Hematopoietic multipotent progenitor cell treated with erythropoietin and hydrocortisone succinate and interleukin-3 and kit ligand, for 15 days (in vitro differentiated cells): ENCODE measurements around the gene UBE2C.
A peak's percentile ranks its signal among the peaks of the same experiment; 100 is the strongest.

Source experiments
- DNase-seq: peaks from one replicate; pipeline ENCODE4 v3.0.0-alpha.2; 2015; ENCODE audit warnings: low spot score

The UBE2C gene

GRCh38 chr20:45833030-45833882, 20.8 kb downstream of the UBE2C start, which contains the start of gene SNX21:
Gene SNX21, plus strand, starts transcription at chr20:45833799. Its CDS starts 121 bp downstream, at chr20:45833920.
- DNase-seq: no peak

- DNase-seq: no peak
These were observed 21.7 kb downstream of the UBE2C start for GRCh38 chr20:45833883-45834796.

DNA sequence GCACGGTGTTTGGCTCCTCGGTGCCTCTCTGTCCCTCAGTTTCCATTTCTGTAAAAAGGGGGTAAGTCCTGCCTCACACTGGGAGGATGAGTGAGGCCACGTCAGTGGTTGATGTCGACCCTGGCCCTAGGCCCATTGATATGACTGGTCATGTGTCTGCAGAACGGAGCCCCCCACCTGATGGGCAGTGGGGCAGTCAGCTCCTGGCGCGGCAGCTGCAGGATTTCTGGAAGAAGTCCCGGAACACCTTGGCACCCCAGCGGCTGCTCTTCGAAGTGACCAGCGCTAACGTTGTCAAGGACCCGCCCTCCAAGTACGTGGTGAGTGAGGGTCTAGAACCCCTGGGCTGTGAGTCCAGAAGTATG, 22.3 kb downstream of the UBE2C start:
- DNase-seq: no peak

- DNase-seq: no peak
These were observed 22.9 kb downstream of the UBE2C start for GRCh38 chr20:45835329-45835765.

- DNase-seq: peak; percentile 72
These were observed 23.4 kb downstream of the UBE2C start for GRCh38 chr20:45835825-45836224.

DNA sequence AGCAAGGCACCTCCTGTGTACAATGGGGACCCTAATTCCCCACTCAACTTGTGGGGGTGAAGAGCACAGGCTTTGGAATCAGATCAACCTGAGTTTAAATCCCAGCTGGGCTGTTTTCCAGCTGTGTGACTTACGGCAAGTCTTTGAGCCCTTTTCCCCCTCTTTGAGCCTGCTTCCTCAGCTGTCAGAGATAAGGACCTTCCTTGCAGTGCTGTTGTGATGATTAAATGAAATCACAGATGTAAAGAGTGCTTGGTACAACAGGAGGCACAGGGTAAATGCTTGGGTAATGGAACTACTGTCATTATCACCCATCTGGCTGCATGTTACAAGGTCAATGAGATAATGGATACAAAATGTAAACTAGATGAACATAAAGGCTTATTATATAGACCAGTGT, 24.4 kb downstream of the UBE2C start:
- DNase-seq: peak; percentile 28

DNA sequence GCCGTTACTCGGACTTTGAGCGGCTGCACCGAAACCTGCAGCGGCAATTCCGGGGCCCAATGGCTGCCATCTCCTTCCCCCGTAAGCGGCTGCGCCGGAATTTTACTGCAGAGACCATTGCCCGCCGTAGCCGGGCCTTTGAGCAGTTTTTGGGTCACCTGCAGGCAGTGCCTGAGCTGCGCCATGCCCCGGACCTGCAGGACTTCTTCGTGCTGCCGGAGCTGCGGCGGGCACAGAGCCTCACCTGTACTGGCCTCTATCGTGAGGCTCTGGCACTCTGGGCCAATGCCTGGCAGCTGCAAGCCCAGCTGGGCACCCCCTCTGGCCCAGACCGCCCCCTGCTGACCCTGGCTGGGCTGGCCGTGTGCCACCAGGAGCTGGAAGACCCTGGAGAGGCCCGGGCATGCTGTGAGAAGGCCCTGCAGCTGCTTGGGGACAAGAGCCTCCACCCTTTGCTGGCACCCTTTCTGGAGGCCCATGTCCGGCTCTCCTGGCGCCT, 28.3 kb downstream of the UBE2C start:
- DNase-seq: no peak

GRCh38 chr20:45841407-45842129, 29.1 kb downstream of the UBE2C start:
- no peak for DNase-seq

GRCh38 chr20:45842169-45842812, 29.8 kb downstream of the UBE2C start:
- DNase-seq: no peak

GRCh38 chr20:45843506-45843905, 31.1 kb downstream of the UBE2C start:
- DNase-seq: no peak

- DNase-seq: no peak
These were observed 33.0 kb downstream of the UBE2C start for GRCh38 chr20:45845452-45845851.

- no peak for DNase-seq
These were observed 36.0 kb downstream of the UBE2C start for GRCh38 chr20:45848421-45848820.

- DNase-seq: no peak
These were observed 36.6 kb downstream of the UBE2C start for GRCh38 chr20:45848969-45849582.

GRCh38 chr20:45850238-45850637, 37.8 kb downstream of the UBE2C start:
- no peak for DNase-seq

DNA sequence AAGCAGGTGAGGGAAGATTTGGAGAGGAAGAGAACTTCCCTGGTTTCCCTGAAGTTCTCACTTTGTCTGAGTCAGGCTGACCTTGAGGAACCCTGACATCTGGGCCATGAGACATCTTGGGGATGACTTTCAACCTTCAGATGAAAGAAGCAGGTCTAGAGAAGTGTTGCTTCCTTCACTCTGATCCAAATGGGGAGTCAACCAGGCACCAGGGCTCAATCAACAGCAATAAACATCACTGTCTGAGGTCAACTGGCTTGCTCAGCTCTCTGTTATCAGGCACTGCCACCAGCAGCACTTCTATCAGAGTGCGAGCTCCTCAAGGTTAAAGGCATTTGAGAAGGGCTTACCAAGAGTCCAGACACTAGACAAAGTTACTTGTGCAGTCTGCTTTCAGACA, 38.5 kb downstream of the UBE2C start:
- DNase-seq: peak; percentile 83

DNA sequence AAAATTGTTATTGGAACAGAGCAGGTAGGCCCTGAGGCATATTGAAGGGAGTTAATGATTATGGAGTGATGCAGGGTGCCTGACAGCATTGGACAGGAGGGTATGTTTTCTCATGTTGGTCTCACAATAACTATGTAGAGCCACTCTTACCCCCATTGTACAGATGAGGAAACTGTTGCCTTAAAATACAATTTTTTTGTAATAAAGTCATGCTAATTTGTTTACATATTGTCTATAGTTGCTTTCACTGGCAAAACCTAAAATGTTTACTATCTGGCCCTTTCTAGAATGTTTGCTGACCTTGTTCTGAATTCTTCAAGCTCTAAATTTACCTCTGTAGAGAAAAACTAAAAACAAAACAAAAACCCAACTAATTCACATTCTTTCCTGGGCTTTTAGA, 39.1 kb downstream of the UBE2C start:
- no peak for DNase-seq

DNA sequence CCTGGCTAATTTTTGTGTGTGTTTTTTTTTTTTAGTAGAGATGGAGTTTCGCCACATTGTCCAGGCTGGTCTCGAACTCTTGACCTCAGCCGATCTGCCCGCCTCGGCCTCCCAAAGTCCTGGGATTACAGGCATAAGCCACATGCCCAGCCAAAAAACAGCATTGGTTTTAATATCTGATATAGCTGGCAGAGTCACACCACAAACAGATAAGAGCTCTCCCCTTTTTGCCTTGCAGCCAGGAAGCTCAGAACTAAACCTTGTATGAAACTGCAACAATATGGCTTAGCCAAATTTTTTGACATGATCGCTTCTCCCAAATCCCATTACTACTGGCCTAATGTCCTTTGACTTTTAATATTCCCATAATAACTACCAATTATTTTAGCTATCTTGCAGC, 39.9 kb downstream of the UBE2C start:
- DNase-seq: no peak

DNA sequence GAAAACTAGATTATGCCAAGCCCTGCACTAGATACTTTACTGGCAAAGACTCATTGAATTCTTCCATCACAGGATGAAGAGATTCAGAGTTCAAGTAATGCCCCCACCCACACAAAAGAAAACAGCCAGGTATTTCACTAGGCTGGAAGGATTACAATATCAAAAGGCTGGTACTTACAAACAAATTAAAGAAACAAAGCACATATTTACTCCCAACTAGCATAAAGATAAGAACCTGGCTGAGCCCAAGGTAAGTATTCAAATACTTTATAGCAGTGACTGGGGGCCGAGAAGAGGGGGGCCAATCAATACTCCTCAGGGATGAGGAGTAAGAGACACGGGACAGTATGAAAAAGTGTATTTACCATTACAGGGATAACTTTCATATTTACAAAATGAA, 41.0 kb downstream of the UBE2C start:
- no peak for DNase-seq

DNA sequence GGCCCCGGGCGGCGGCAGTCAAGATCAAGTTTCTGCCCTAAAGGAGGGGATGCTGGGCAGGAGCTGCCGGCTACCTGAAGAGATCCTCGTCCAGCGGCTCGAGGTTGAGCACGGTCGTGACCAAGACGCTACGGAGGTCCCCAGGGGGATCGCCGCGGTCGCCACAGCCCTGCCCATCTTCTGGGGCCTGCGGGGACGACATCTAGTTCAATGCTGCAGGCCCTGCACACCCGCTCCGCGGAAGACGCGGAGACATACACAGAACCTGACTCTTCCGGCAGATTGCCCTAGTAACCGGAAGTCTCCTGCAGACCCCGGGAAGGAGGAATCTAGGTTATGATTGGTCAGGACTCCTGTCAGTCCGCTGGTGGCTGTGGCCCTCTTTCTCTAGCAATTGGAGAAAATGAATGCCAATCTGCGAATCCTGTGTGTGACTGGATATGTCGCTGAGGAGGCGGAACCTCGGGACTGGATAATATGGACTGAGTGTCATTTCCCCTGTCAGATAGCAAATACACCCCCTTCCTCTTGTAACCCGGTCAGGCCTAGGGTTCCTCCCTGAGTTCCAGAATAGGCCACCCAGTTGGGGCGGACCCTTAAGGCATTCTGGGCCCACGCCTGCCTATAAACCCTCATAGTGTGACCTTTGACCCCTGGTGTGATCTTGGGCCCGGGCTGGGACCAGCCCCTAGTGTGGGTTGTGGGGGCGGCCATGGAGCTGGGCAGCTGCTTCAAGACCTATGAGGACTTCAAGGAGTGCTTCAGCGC, 44.9 kb downstream of the UBE2C start, which contains the start of the genes ACOT8 and ZSWIM3:
Gene ACOT8, minus strand, starts transcription at position 279 of the 768 bp plus-strand sequence. Its CDS starts 77 bp downstream, at position 202.
Gene ZSWIM3, plus strand, starts transcription at position 501 of the 768 bp plus-strand sequence. Its CDS starts 212 bp downstream, at position 713.
- peak; percentile 100 for DNase-seq

DNA sequence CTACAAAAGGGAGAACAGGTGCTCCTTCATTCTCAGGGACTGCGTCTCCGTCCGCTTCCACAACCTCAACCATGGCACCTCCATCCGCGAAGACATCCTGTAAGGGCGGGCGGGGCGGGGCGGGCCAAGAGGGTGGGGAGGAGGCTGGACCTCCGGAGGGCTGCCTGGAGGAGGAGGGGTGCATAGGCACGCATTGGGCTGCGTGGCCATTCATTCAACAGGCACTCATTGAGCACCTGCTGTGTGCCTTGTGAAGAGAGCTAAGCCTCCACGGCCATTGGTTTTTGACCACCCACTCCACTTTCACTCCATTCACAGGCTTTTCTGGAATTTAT, 45.4 kb downstream of the UBE2C start:
- no peak for DNase-seq
